8988T (cell line): Measurements from ENCODE around the gene SLC15A1.
"Not testable (repeated sequence)": the region's sequence is repeated elsewhere in the genome, so short reads cannot be mapped to it uniquely, and the experiment has no call there.

Experiments
- DNase-seq: peaks from one replicate; pipeline ENCODE4 v3.0.0; 2011

The SLC15A1 gene

GRCh38 chr13:98652721-98653462 is 99.6 kb downstream of the SLC15A1 start:
- DNase-seq, result no peak

- no peak for DNase-seq
Measured at GRCh38 chr13:98652276-98652675, 100.2 kb downstream of the SLC15A1 start.

- no peak for DNase-seq
Measured at GRCh38 chr13:98651744-98652143, 100.7 kb downstream of the SLC15A1 start.

- no peak for DNase-seq
Measured at GRCh38 chr13:98650396-98651107, 101.9 kb downstream of the SLC15A1 start.

- DNase-seq, result no peak
Measured at GRCh38 chr13:98649861-98650260, 102.6 kb downstream of the SLC15A1 start.

- no peak for DNase-seq
Measured at GRCh38 chr13:98648686-98649085, 103.8 kb downstream of the SLC15A1 start.

- no peak for DNase-seq
Measured at GRCh38 chr13:98648141-98648540, 104.3 kb downstream of the SLC15A1 start.

- DNase-seq, result no peak
Measured at GRCh38 chr13:98647121-98647520, 105.4 kb downstream of the SLC15A1 start.

- no peak for DNase-seq
Measured at GRCh38 chr13:98643479-98643878, 109.0 kb downstream of the SLC15A1 start.

- no peak for DNase-seq
Measured at GRCh38 chr13:98641075-98641474, 111.4 kb downstream of the SLC15A1 start.

- DNase-seq, result not testable (repeated sequence)
Measured at GRCh38 chr13:98639785-98640184, 112.7 kb downstream of the SLC15A1 start.

- DNase-seq, result not testable (repeated sequence)
Measured at GRCh38 chr13:98638352-98638751, 114.1 kb downstream of the SLC15A1 start.
